ENCODE data around the gene DIP2B. TPM values are rescaled to one million over a fixed set of nuclear protein-coding genes. Genes with fewer than 3 reads are reported as not detected.

DIP2B gene
- total RNA-seq, 1 donor from 2014 or later: 45.1 TPM

DNA sequence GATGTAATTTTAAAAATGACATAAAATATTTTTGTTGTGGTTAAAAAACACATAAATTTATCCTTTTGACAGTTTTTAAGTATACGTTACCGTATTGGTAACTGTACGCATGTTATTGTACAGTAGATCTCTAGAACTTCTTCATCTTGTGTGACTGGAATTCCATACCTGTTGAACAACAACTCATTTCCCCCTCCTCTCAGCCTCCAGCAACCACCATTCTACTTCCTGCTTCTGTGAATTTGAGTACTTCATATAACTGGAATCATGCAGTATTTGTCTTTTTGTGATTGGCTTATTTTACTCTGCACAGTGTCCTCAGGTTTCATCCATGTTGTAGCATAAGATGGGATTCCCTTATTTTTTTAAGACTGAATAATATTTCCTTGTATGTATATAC is 145.5 kb downstream of the DIP2B start:
- TF ChIP-seq, protein P1, sequence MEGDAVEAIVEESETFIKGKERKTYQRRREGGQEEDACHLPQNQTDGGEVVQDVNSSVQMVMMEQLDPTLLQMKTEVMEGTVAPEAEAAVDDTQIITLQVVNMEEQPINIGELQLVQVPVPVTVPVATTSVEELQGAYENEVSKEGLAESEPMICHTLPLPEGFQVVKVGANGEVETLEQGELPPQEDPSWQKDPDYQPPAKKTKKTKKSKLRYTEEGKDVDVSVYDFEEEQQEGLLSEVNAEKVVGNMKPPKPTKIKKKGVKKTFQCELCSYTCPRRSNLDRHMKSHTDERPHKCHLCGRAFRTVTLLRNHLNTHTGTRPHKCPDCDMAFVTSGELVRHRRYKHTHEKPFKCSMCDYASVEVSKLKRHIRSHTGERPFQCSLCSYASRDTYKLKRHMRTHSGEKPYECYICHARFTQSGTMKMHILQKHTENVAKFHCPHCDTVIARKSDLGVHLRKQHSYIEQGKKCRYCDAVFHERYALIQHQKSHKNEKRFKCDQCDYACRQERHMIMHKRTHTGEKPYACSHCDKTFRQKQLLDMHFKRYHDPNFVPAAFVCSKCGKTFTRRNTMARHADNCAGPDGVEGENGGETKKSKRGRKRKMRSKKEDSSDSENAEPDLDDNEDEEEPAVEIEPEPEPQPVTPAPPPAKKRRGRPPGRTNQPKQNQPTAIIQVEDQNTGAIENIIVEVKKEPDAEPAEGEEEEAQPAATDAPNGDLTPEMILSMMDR (IDR thresholded peaks at IDR 0.05; ENCODE audit: unreplicated experiment): no peak
- Mint-ChIP-seq H3K4me3 (ENCODE audit: unreplicated experiment) (no peak overlapping the region), H3K27me3 (ENCODE audit: unreplicated experiment) (no peaks in the 10 kb centered on the region), H3K9me3 (ENCODE audit: unreplicated experiment) (no peaks in the 10 kb centered on the region), H3K27ac (ENCODE audit: unreplicated experiment) (no peak overlapping the region), H3K4me1 (ENCODE audit: unreplicated experiment) (peaks cover 3% of the 10 kb centered on the region), H3K36me3 (ENCODE audit: low read depth, unreplicated experiment) (peaks cover 8% of the 10 kb centered on the region)
- no peak for DNase-seq (ENCODE audit: low spot score)

DNA sequence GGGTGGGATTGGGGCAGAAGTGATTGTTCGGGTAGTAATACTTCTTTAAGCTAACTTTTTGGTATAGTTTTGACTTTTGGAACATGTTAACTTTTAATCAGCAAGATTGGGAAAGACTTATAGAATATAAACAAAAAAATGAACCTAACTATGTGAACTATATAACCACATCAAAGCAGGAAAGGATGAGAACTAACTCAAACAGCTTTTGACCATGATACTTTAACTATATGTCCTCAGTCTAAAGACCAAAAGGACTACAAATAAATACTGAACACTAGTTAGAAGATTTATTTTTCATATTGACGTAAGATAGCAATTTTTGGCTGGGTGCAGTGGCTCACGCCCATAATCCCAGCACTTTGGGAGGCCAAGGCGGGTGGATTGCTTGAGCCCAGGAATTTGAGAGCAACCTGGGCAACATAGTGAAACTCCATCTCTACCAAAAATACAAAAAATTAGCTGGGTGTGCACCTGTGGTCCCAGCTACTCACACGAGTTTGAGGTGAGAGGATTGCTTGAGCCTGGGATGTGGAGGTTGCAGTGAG is 150.7 kb downstream of the DIP2B start:
- Mint-ChIP-seq H3K36me3 (ENCODE audit: low read depth, unreplicated experiment) (no peaks in the 10 kb centered on the region), H3K27me3 (ENCODE audit: unreplicated experiment) (no peaks in the 10 kb centered on the region), H3K27ac (ENCODE audit: unreplicated experiment) (no peak overlapping the region), H3K4me3 (ENCODE audit: unreplicated experiment) (no peak overlapping the region), H3K4me1 (ENCODE audit: unreplicated experiment) (peaks cover 3% of the 10 kb centered on the region), H3K9me3 (ENCODE audit: unreplicated experiment) (no peaks in the 10 kb centered on the region)
- no peak for DNase-seq (ENCODE audit: low spot score)
- TF ChIP-seq, protein P1 (IDR thresholded peaks at IDR 0.05; ENCODE audit: unreplicated experiment): no peak

DNA sequence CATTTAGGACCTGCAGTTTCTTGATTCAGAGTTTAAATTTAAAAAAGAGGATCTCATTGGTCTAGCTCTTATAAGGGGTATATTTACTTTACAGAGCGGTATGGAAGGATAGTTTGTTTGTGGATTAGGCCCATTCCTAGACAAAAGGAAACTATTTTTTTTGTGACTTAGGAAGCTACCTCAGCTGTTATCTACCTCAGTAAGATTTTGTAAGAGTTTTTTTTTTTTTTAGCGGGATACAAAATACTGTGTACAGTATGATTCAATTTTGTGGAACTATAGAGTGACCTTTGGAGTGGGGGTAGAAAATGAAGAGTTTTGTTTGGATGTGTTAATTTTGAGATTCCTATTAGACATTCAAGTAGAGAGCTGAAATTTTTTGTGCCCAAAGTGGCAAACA is 154.5 kb downstream of the DIP2B start:
- Mint-ChIP-seq H3K9me3 (ENCODE audit: unreplicated experiment) (no peaks in the 10 kb centered on the region), H3K27me3 (ENCODE audit: unreplicated experiment) (no peaks in the 10 kb centered on the region), H3K36me3 (ENCODE audit: low read depth, unreplicated experiment) (no peaks in the 10 kb centered on the region), H3K4me1 (ENCODE audit: unreplicated experiment) (peaks cover 3% of the 10 kb centered on the region), H3K27ac (ENCODE audit: unreplicated experiment) (no peak overlapping the region), H3K4me3 (ENCODE audit: unreplicated experiment) (no peak overlapping the region)
- TF ChIP-seq, protein P1 (IDR thresholded peaks at IDR 0.05; ENCODE audit: unreplicated experiment): no peak
- DNase-seq (ENCODE audit: low spot score): no peak

DNA sequence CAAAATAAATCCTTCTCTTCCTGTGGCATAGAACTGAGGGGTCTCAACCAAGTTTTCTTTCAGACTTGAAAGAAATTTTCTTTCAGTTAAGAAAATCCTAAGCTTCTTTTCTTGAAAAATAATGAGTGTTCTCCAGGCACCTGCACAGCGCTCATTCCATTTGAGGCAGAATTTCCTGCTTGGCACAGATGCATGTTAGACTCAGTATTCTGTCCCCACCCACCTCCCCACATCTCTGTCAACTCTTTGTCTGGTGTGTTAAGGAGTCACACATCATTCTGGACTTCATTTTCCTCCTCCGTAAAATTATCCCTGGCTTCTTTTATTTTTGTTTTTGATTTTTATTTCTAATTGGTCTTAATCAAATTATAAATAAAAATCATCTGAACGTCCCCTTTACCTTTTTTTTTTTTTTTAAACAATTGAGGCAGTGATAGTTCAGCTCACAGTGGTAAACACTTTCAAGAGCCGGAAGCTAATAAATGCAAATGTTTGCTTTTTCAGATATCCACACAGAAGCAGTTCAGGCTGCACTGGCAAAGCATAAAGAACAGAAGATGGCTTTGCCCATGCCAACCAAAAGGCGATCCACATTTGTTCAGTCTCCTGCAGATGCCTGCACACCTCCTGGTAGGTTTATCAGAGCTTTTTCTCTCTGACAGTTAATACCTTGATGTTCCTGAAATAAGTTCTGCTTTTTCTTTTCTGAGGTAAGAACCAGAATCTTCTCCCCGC is 155.1 kb downstream of the DIP2B start:
- DNase-seq (ENCODE audit: low spot score): no peak
- Mint-ChIP-seq H3K4me3 (ENCODE audit: unreplicated experiment) (no peak overlapping the region), H3K9me3 (ENCODE audit: unreplicated experiment) (no peaks in the 10 kb centered on the region), H3K4me1 (ENCODE audit: unreplicated experiment) (peaks cover 3% of the 10 kb centered on the region), H3K27ac (ENCODE audit: unreplicated experiment) (no peak overlapping the region), H3K36me3 (ENCODE audit: low read depth, unreplicated experiment) (no peaks in the 10 kb centered on the region), H3K27me3 (ENCODE audit: unreplicated experiment) (no peaks in the 10 kb centered on the region)
- TF ChIP-seq, protein P1 (IDR thresholded peaks at IDR 0.05; ENCODE audit: unreplicated experiment): no peak

DNA sequence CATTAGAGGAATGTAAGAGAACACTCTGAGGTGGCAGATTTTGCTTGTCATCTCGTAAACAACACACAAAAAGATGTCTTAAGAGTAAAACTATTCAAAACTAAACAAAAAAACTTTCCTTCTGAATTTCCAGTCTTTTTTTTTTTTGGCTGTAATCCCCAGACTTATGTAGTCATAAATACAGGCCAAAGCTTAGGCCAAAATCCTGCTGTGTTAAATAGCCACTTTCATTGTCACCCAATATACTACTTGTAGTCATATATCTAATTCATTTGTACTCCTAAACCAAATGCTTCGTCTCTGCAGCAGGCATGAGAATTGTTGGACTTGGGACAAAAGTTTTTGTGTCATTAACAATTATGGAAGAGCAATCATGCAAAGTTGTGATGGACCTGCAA is 155.6 kb downstream of the DIP2B start:
- TF ChIP-seq, protein P1 (IDR thresholded peaks at IDR 0.05; ENCODE audit: unreplicated experiment): no peak
- no peaks in the 10 kb centered on the region for H3K9me3 Mint-ChIP-seq (ENCODE audit: unreplicated experiment)
- H3K27ac Mint-ChIP-seq (ENCODE audit: unreplicated experiment): no peak overlapping the region
- no peaks in the 10 kb centered on the region for H3K27me3 Mint-ChIP-seq (ENCODE audit: unreplicated experiment)
- H3K36me3 Mint-ChIP-seq (ENCODE audit: low read depth, unreplicated experiment): no peaks in the 10 kb centered on the region
- DNase-seq (ENCODE audit: low spot score): no peak
- peaks cover 3% of the 10 kb centered on the region for H3K4me1 Mint-ChIP-seq (ENCODE audit: unreplicated experiment)
- no peak overlapping the region for H3K4me3 Mint-ChIP-seq (ENCODE audit: unreplicated experiment)
